HG02870 (cell line): ENCODE measurements around the gene DCP1A.
"Not testable (repeated sequence)": the region's sequence is repeated elsewhere in the genome, so short reads cannot be mapped to it uniquely, and the experiment has no call there.

Experiments
- ATAC-seq: cut with Tn5 transposase; IDR thresholded peaks from one replicate; pipeline ENCODE4 v1.9.1; 2021; ENCODE audit warnings: mild to moderate bottlenecking, moderate library complexity; ENCODE audit not compliant: unreplicated experiment

DCP1A gene

DNA sequence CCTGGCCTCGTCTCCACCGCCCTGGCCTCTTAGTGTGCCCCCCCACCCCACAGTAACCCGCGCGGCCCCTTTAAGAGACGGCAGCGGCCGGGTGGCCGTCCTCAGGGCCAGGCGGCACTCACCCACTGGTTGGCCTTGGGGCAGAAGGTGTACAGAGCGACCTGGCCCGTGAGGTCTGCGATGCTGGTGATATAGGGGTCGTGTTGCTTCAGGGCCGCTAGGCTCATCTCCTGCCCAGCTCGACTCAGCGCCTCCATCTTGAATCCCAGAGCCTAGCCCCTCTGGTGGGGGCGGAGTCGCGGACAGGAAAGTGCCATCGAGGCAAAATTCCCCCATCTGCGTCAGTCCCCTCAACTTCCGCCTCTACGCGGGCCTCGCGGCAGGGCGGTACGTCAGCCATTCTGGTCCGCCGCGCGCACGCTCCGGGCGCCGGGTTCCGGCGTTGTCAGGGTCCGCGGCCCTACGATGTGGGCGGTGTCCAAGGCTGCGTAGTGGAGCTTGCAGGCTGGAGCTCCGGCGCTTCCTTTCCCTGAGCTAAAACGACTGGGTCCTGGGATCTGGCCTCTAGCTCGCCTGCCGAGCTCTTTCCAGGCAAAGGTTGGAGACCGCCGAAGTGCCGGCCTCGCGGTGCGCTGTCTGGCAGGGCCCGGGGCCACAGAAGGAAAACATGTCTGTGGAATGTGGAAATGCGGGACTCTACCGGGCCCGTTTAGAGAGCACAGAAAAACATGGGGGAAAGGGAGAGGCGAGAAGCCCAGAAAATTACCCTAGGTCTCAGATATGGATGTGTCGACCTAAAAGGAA is at the start of gene DCP1A:
TSS of gene DCP1A (minus strand) at position 283 of the 804 bp plus-strand sequence. CDS start at position 257, 26 bp downstream.
- ATAC-seq, result peak; percentile 94

DNA sequence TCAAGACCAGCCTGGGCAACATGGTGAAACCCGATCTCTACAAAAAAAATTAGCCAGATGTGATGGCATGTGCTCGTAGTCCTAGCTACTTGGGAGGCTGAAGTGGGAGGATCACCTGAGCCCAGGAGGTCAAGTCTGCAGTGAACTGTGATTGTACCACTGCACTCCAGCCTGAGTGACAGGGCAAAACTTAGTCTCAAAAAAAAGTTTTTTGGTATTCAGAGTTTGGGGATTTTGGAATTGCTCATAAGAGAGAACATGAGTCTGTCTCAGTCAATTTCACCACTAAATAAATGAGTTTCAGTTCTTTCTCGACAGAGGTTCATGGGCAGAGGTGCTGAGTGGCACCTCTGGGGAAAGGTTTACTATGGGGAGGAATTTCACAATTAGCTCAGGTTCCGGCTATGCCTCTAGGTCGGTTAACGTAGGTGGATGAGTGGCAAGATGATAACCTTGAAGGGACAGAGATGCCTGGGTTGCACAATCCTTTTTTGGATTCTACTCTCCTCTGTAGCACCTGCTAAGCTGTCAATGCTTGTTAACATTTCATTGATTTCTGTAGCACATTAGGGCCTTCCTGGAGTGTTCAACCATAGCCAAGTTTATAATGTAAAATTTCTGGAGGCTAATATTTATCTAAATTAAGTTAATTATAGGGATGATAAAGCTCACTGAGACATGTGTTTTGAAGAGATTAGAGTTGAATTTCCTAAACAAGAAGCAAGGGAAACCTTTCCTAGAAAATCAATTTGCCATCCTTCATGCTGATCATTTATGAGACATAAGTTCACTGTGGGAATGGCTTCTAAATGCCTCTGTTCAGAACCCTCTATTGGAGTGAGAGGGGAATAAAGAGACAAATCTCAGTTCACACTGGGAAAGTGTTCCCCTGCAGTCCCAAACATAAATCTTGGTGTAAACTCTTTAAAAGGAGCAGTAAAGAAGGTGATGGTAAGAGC is 37.4 kb upstream of the DCP1A start:
- no peak for ATAC-seq

DNA sequence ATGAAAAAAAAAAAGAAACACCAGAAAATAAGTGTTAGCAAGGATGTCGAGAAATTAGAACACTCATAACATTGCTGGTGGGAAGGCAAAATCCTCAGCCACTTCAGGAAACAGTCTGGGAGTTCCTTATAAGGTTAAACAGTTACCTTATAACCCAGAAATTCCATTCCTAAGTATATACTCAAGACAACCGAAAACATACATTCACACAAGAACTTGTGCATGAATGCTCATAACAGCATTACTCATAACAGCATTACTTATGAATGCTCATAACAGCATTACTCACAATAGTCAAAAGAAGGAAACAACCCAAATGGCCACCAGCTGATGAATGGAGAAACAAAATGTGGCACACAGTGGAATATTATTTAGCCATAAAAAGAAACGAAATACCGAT is 34.8 kb upstream of the DCP1A start:
- no peak for ATAC-seq

DNA sequence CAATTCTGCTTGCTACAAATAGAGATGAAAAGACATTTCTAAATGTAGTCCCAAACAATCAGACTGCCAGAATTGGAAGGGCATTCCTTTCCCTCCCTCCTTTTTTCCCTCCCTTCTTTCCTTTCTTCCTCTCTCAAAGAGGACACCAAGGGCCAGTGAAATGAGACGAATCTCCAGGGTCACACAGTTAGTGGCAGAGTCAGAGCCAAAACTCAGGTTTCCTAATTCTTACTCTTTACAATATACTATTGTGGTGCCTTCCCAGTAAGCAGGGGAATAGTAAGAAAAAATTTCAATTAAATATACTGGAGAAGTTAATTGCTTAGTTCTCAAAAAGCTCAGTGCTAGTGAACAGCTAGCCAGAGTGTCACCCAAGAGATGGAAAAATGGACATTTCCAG is 33.0 kb upstream of the DCP1A start:
- ATAC-seq, result no peak

DNA sequence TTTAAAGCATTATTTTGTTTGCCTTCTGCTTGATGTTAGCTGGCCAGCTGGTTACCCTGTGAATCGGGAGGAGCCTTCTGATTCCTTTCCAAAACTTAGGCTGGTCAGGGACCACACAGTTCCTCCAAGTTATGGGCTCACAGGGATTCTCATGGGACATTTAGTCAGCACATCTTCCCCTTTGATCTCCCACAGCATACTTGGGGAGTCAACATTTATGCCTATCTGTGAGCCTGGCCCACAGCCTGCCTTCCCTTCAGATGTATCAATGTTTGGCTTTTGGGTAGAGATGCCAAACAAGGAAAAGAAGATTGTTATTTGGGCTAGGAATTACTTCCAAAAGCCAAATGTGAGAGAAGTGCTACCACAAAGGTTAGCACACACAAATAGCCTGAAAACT is 32.6 kb upstream of the DCP1A start:
- ATAC-seq, result no peak

DNA sequence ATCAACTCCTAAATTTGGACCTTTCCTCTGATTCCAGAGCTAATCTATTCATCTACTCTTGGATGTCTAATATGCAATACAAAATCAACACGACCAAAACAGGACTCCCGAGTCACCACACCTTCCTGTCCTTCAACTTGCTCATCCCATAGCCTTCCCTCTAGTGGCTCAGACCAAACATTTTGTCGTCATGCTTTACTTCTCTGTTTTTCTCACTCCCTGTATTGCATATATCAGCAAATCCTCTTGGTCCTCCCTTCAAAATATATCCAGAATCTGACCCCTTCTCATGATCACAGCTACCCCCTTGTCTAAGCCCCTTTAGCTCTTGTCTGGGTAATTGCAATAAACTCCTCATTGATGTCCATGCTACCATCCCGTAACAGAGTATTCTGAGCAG is 30.5 kb upstream of the DCP1A start:
- ATAC-seq, result no peak

DNA sequence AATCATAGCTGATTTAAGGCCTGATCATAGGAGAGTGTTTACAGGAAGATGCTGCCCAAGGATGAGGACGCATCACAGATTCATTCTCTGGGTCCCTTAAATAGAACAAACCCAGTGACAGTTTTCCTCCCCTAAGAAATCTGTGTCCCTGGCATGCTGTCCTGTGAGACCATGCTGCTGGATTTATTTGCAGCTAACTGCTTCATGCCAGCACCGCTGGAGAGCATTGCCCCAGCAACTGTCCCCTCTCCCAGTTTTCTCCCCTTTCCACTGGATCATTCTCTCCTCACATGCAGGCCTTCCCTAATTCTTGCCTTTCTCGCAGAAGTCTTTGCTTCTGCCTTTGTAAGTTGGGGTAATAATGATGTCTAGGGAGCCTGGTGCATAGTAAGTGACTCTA is 29.3 kb upstream of the DCP1A start:
- no peak for ATAC-seq

DNA sequence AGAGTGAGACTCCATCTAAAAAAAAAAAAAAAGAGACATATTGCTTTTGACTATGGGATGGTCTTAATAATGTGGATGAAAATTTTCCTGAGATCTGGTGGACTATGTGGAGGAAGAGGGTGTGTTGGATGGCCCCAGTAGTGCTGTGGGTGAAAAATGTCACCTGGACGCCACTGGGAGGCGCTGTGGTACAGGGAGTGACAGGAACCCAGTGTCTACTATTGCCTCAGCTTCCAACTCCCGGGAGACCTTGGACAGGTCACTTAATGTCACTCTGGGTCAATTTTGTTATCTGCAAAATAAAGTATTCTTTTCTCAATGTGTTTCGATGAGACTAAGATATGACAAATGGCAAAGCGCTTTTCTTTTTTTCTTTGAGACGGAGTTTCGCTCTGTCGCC is 27.7 kb upstream of the DCP1A start:
- no peak for ATAC-seq

DNA sequence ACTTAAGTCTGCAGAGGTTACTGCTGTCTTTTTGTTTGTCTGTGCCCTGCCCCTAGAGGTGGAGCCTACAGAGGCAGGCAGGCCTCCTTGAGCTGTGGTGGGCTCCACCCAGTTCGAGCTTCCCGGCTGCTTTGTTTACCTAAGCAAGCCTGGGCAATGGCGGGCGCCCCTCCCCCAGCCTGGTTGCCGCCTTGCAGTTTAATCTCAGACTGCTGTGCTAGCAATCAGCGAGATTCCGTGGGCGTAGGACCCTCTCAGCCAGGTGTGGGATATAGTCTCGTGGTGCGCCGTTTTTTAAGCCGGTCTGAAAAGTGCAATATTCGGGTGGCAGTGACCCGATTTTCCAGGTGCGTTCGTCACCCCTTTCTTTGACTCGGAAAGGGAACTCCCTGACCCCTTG is 23.4 kb upstream of the DCP1A start:
- not testable (repeated sequence) for ATAC-seq

DNA sequence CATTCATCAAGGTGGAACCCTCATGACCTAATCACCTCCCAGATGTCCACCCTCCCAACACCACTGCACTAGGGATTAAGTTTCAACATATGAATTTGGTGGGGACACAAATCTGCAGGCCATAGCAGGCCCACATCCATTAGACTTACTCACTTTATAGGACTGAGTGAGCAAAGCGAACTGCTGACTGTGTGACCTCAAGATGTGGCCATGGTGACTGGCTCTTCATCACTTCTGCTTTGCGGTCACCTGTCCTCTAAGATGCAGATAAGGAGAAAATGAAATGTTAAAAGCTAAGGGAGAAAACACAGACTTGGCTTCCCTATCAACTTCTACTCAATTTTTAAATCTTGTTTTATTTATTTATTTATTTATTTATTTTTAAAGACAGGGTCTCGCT is 14.5 kb upstream of the DCP1A start:
- ATAC-seq, result no peak

DNA sequence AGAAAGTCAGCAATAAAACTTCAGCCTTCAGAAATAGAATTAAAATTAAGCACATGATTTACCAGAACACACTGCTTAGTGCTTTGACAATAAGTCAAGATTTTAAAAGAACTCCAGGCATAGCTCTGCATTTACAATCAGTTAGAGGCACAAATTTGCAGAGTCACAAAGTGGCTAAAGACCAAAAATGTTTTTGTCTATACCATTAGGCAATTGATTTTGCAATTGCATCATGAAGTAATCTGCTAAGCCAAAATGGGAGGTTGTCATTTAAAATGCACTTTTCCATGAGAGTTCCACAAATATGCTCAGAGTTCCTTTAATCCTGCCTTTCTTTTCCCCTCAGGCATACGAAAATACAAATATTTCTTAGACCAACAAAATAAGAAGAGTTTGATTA is 10.1 kb upstream of the DCP1A start:
- no peak for ATAC-seq

DNA sequence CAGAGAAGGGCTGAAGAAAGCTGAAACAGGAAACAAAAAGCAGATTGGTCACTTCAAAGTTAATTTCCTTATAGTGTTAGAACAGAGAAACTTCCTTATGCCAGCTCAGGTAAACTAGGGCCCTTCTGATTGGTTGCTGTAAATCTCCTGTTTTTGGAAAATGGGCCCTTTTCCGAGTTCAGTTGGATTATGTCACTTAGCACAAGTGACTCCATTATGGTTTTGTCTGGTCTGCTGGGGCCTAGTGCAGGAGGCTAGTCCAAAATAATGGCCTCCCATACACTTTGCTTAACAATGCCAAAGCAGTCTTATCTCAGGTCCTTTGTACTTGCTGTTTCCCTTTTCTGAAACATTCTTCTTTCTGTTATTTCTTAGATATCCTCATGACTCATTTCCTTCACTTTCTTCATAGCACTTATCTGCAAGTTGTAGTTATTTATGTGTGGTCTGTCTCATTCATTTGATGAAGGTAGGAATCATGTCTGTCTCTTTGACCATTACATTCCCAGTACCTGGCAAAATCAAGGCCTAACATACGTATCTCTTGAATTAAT is 7.7 kb upstream of the DCP1A start:
- no peak for ATAC-seq

DNA sequence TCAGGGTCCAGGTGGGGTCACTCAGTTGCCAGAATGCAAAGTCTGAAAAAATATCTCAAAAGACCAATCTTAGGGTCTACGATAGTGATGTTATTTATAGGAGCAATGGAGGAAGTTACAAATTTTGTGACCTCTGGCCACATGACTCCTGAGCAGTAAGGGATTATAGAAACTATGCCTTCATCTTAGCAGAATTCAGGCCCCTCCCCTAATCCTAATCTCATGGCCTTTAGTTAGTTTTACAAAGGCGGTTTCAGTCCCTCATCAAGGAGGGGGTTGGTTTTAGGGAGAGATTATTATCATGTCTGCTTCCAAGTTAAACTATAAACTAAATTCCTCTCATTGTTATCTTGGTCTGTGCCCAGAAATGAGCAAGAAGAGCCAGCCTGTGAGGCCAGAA is 5.9 kb upstream of the DCP1A start:
- no peak for ATAC-seq

DNA sequence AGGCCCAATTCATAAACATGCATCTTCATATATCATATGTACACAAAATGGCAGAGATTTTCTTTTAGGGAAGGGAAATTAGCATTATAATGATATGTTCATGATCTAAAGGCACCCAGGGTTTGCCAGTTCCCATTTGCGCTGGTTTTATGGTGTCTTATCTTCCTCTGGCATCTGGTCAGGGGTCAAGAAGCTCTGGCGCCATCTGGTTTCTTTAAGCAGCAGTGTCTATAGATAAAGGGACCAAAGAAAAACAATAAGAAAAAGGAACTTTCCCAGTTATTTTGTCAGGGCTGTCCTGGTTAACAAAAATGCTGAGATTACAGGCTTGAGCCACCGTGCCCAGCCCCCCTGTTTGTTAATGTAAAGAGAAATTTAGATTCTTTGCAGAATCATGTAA is 3.3 kb upstream of the DCP1A start:
- no peak for ATAC-seq

DNA sequence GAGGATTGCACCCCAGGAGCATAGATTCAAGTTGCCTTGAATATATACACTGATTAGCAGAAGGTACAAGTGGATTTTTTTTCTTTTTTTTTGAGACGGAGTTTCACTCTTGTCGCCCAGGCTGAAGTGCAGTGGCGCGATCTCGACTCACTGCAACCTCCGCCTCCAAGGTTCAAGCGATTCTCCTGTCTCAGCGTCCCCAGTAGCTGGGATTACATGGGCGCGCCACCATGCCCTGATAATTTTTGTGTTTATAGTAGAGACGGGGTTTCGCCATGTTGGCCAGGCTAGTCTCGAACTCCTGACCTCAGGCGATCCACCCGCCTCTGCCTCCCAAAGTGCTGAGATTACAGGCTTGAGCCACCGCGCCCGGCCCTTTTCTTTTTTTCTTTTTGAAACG is 775 bp upstream of the DCP1A start:
- not testable (repeated sequence) for ATAC-seq

DNA sequence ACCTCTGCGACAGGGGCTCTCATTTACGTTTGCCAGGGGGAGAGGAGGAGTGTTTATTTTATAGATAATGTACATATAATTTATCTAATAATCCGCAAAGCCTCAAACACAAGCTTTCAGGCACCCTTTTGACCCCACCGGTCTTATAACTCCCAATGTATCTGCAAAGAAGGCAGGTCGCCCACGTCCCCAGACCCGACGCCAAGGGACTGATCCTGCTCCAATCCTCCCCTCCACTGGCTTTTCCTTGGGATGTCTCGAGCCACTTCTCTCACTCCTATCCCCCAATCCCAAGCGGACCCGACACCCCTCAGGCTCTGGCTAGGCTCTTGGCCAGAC is 452 bp downstream of the DCP1A start:
- ATAC-seq, result peak; percentile 10

DNA sequence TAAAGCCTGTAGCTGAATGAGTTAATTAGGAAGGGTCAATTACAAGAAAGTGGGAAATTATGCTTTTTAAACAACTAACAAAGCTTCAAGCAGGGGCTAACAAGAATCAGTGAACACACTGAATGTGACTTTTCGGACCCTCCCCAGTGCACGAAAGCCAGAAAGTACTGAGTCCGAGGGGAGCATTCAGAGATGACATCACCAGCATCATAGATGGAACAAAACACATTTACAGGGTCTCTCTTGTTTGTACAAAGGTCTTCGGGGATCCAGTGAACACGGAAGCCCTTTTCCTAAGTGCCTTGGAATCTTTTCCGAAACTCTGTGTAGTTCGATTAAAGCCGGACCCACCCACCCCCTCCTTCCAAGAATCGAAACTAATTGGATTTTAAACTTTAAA is 829 bp downstream of the DCP1A start:
- ATAC-seq, result no peak

DNA sequence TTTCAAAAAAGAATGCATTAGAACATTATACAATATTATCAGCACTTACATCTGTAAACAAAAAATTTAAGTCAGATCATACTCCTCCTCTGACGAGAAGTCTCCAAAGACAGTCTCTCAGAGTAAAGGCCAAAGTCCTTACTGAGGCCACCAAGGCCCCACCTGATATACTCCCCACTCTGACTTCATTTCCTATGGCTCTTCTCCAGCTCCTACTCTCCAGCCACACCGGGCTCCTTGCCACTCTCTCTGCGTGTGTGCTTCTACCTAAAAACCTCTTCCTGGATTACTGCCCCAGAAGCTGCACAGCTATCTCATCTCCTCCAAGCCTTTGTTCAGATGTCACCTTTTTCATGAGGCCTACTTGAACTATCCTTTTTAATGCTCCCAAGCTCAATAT is 5.0 kb downstream of the DCP1A start:
- ATAC-seq, result no peak

DNA sequence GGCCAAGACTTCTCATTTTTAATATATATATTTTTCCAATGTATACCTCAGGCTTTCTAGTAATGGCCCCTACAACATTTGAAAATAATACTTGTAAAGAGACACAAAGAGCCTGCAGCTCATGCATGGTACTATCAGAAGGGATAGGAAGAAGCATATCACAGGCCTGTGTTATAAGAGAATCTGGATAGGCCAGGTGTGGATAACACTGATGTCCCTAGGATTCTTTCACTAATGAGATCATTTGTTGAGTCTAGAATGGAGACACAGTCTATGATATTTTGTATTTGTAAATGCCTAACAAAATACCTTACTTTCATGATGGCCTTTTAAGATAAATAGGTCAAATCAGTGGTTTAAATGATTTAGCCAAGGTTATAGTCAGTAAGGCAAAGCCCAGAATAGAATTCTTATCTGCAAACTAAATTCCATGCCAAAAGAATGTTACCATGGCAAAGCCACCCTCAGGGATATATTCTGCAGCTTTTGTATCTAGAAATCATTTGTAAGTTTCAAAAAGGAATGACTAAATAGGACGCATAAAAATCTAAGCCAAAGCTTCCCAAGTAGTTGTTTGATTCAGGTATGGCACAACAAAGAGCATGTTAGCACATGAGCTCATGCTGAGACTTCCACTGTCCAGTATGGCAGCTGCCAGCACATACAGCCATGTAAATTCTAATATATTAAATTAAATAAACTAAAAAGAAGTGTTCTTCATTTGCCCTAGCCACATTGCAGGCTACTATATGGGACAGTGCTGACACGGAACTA is 10.0 kb downstream of the DCP1A start:
- ATAC-seq, result no peak

DNA sequence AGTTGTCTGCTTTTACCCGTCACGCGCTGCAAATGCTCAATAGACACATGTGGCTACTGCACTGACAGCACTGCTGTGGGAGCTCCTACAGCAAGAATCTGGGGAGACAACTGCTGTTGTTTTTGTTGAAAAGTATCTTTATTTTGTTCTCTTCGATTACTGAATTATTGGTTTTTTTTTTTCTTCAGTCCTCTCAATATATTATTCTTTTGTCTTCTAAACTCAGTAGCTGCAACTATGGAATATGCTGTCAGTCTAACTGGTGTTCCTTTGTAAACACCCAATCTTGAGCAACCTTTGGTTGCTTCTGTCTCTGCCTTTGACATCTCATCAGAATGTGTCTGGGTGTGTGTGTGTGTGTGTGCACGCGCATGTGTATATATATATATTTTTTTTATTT is 12.6 kb downstream of the DCP1A start:
- no peak for ATAC-seq

DNA sequence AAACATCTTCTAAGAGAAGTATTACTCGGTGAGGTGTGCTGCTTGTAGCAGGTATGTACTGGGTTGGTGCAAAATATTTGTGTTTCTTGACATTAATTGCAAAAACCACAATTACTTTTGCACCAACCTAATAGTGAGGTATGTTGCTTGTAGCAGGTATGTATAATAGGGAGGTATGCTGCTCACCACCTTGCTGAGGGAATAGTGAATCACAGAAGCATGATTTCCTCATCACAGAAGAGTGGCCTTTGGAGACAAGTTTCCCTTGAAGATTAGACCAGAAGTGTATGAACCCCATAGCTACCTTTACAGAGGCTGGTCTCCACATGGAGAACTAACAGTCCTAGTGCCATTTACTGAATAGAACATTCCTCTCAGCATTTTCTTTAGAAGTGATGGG is 15.5 kb downstream of the DCP1A start:
- ATAC-seq, result no peak
